ENCODE results near the gene SAXO2.
"Not testable (repeated sequence)": the region's sequence is repeated elsewhere in the genome, so short reads cannot be mapped to it uniquely, and the experiment has no call there.

The SAXO2 gene

GRCh38 chr15:82313951-82314768 is 51.5 kb downstream of the SAXO2 start:
- DNase-seq (ENCODE audit: low read depth): not testable (repeated sequence)

- no peak for DNase-seq (ENCODE audit: low read depth)
Observed at GRCh38 chr15:82314769-82315518, 52.3 kb downstream of the SAXO2 start.

- DNase-seq (ENCODE audit: low read depth): no peak
Observed at GRCh38 chr15:82315519-82316246, 53.1 kb downstream of the SAXO2 start.

GRCh38 chr15:82316247-82317090 is 53.9 kb downstream of the SAXO2 start:
- not testable (repeated sequence) for DNase-seq (ENCODE audit: low read depth)

- no peak for DNase-seq (ENCODE audit: low read depth)
Observed at GRCh38 chr15:82317091-82317489, 54.5 kb downstream of the SAXO2 start.

- not testable (repeated sequence) for DNase-seq (ENCODE audit: low read depth)
Observed at GRCh38 chr15:82317516-82317915, 54.9 kb downstream of the SAXO2 start.

GRCh38 chr15:82318281-82318680 is 55.7 kb downstream of the SAXO2 start:
- DNase-seq (ENCODE audit: low read depth): not testable (repeated sequence)

GRCh38 chr15:82319522-82320278 is 57.1 kb downstream of the SAXO2 start:
- DNase-seq (ENCODE audit: low read depth): not testable (repeated sequence)

- not testable (repeated sequence) for DNase-seq (ENCODE audit: low read depth)
Observed at GRCh38 chr15:82320861-82321260, 58.2 kb downstream of the SAXO2 start.

GRCh38 chr15:82322488-82322887 is 59.9 kb downstream of the SAXO2 start:
- DNase-seq (ENCODE audit: low read depth): not testable (repeated sequence)

- not testable (repeated sequence) for DNase-seq (ENCODE audit: low read depth)
Observed at GRCh38 chr15:82324831-82325230, 62.2 kb downstream of the SAXO2 start.

- DNase-seq (ENCODE audit: low read depth): not testable (repeated sequence)
Observed at GRCh38 chr15:82325646-82326045, 63.0 kb downstream of the SAXO2 start.

- not testable (repeated sequence) for DNase-seq (ENCODE audit: low read depth)
Observed at GRCh38 chr15:82326896-82327295, 64.3 kb downstream of the SAXO2 start.

- DNase-seq (ENCODE audit: low read depth): not testable (repeated sequence)
Observed at GRCh38 chr15:82327372-82327771, 64.8 kb downstream of the SAXO2 start.

GRCh38 chr15:82329039-82329438 is 66.4 kb downstream of the SAXO2 start:
- not testable (repeated sequence) for DNase-seq (ENCODE audit: low read depth)

GRCh38 chr15:82330921-82331320 is 68.3 kb downstream of the SAXO2 start:
- not testable (repeated sequence) for DNase-seq (ENCODE audit: low read depth)

- DNase-seq (ENCODE audit: low read depth): not testable (repeated sequence)
Observed at GRCh38 chr15:82331576-82332304, 69.1 kb downstream of the SAXO2 start.

- not testable (repeated sequence) for DNase-seq (ENCODE audit: low read depth)
Observed at GRCh38 chr15:82332711-82333602, 70.3 kb downstream of the SAXO2 start.

All from GM04504 (cell line).